Activated CD4-positive, alpha-beta T cell treated with anti-CD3 and anti-CD28 coated beads, Interleukin-2, Interleukin-4, amounts not matched to agents 100 ng/mL and 50 ng/mL, durations not matched to agents 16 hours and 8 hours (primary cell): Measurements from ENCODE around the gene CFAP157.

Experiments used
- DNase-seq: peaks from one replicate; pipeline ENCODE4 v3.0.0-alpha.2; 2020; ENCODE audit warnings: low spot score

CFAP157 gene

GRCh38 chr9:127706836-127707241, at the start of gene CFAP157:
Gene CFAP157, plus strand, starts transcription at chr9:127706988. Its CDS starts 44 bp downstream, at chr9:127707032.
- no peak for DNase-seq

GRCh38 chr9:127658428-127658827, 48.4 kb upstream of the CFAP157 start:
- DNase-seq, result no peak

GRCh38 chr9:127660886-127661741, 45.7 kb upstream of the CFAP157 start:
- no peak for DNase-seq

GRCh38 chr9:127662617-127663016, 44.2 kb upstream of the CFAP157 start:
- no peak for DNase-seq

GRCh38 chr9:127664324-127664677, 42.5 kb upstream of the CFAP157 start:
- DNase-seq, result no peak

GRCh38 chr9:127664678-127665507, 41.9 kb upstream of the CFAP157 start:
- no peak for DNase-seq

GRCh38 chr9:127667127-127667844, 39.5 kb upstream of the CFAP157 start:
- no peak for DNase-seq

- DNase-seq, result no peak
These were observed 38.9 kb upstream of the CFAP157 start for GRCh38 chr9:127667906-127668305.

GRCh38 chr9:127673234-127673633, 33.6 kb upstream of the CFAP157 start:
- DNase-seq, result no peak

- no peak for DNase-seq
These were observed 30.1 kb upstream of the CFAP157 start for GRCh38 chr9:127676638-127677037.

- DNase-seq, result no peak
These were observed 27.3 kb upstream of the CFAP157 start for GRCh38 chr9:127679506-127679905.

- no peak for DNase-seq
These were observed 26.6 kb upstream of the CFAP157 start for GRCh38 chr9:127680226-127680625.

GRCh38 chr9:127680846-127681245, 25.9 kb upstream of the CFAP157 start:
- no peak for DNase-seq

- no peak for DNase-seq
These were observed 24.2 kb upstream of the CFAP157 start for GRCh38 chr9:127682351-127683136.

- no peak for DNase-seq
These were observed 23.1 kb upstream of the CFAP157 start for GRCh38 chr9:127683723-127684122.

- DNase-seq, result no peak
These were observed 22.2 kb upstream of the CFAP157 start for GRCh38 chr9:127684576-127684975.

- no peak for DNase-seq
These were observed 20.1 kb upstream of the CFAP157 start for GRCh38 chr9:127686461-127687393.

- DNase-seq, result no peak
These were observed 17.3 kb upstream of the CFAP157 start for GRCh38 chr9:127689329-127690000.

GRCh38 chr9:127690735-127691134, 16.1 kb upstream of the CFAP157 start:
- DNase-seq, result no peak

GRCh38 chr9:127692071-127692470, 14.7 kb upstream of the CFAP157 start:
- DNase-seq, result no peak
